GM11168 (cell line): Measurements from ENCODE around the gene CXXC5.

ENCODE experiments used
- in situ Hi-C: fragments of 300-500 bp; cut with MboI; formaldehyde crosslinking; loops from one replicate; pipeline ENCODE4 v1.12.0; 2022; ENCODE audit warnings: low sequenced_read_pairs; ENCODE audit not compliant: unreplicated experiment

CXXC5 gene

GRCh38 chr5:139690064-139690802, 42.1 kb downstream of the CXXC5 start:
- in situ Hi-C loops, result no loop called here

GRCh38 chr5:139690803-139691629, 42.9 kb downstream of the CXXC5 start:
- in situ Hi-C loops, result no loop called here

GRCh38 chr5:139692148-139692547, 44.0 kb downstream of the CXXC5 start:
- in situ Hi-C loops, result no loop called here

GRCh38 chr5:139692679-139693308, 44.6 kb downstream of the CXXC5 start:
- in situ Hi-C loops, result no loop called here

GRCh38 chr5:139693676-139694364, 45.7 kb downstream of the CXXC5 start:
- in situ Hi-C loops, result no loop called here

- in situ Hi-C loops, result no loop called here
These were observed 46.5 kb downstream of the CXXC5 start for GRCh38 chr5:139694556-139695177.

GRCh38 chr5:139695178-139695573, 47.0 kb downstream of the CXXC5 start:
- in situ Hi-C loops, result no loop called here

GRCh38 chr5:139696167-139696893, 48.2 kb downstream of the CXXC5 start:
- in situ Hi-C loops, result no loop called here

- in situ Hi-C loops, result no loop called here
These were observed 48.9 kb downstream of the CXXC5 start for GRCh38 chr5:139696894-139697658.

GRCh38 chr5:139698490-139699146, 50.5 kb downstream of the CXXC5 start:
- in situ Hi-C loops, result no loop called here

GRCh38 chr5:139699351-139699750, 51.2 kb downstream of the CXXC5 start:
- in situ Hi-C loops, result no loop called here

GRCh38 chr5:139700711-139701055, 52.5 kb downstream of the CXXC5 start:
- in situ Hi-C loops, result no loop called here

- in situ Hi-C loops, result no loop called here
These were observed 53.0 kb downstream of the CXXC5 start for GRCh38 chr5:139701056-139701741.

GRCh38 chr5:139702548-139702947, 54.4 kb downstream of the CXXC5 start:
- in situ Hi-C loops, result no loop called here

- in situ Hi-C loops, result no loop called here
These were observed 56.6 kb downstream of the CXXC5 start for GRCh38 chr5:139704748-139705147.

GRCh38 chr5:139705191-139705590, 57.0 kb downstream of the CXXC5 start:
- in situ Hi-C loops, result no loop called here

GRCh38 chr5:139705655-139706587, 57.8 kb downstream of the CXXC5 start:
- in situ Hi-C loops, result no loop called here
